Stimulated activated CD8-positive, alpha-beta memory T cell treated with anti-CD3 and anti-CD28 coated beads, Interleukin-12 subunit alpha, Interleukin-12 subunit beta, amount 100 ng/mL, for 4 hours (primary cell): ENCODE measurements around the gene BRD3.

Source experiments
- DNase-seq: peaks from one replicate; pipeline ENCODE4 v3.0.0-alpha.2; 2020; ENCODE audit warnings: low read depth

BRD3 gene

GRCh38 chr9:134066913-134067851 is 644 bp downstream of the BRD3 start:
- peak; percentile 28 for DNase-seq

- no peak for DNase-seq
Measured at GRCh38 chr9:134066526-134066912, 1.3 kb downstream of the BRD3 start.

GRCh38 chr9:134065612-134066419 is 2.0 kb downstream of the BRD3 start:
- peak; percentile 40 for DNase-seq

- no peak for DNase-seq
Measured at GRCh38 chr9:134064711-134065110, 3.1 kb downstream of the BRD3 start.

GRCh38 chr9:134063571-134064450 is 4.0 kb downstream of the BRD3 start:
- no peak for DNase-seq

- no peak for DNase-seq
Measured at GRCh38 chr9:134063088-134063570, 4.7 kb downstream of the BRD3 start.

GRCh38 chr9:134062461-134063087 is 5.3 kb downstream of the BRD3 start:
- no peak for DNase-seq

GRCh38 chr9:134061688-134062371 is 6.0 kb downstream of the BRD3 start:
- no peak for DNase-seq

GRCh38 chr9:134061019-134061687 is 6.7 kb downstream of the BRD3 start:
- DNase-seq = no peak

- no peak for DNase-seq
Measured at GRCh38 chr9:134060546-134060945, 7.3 kb downstream of the BRD3 start.

- no peak for DNase-seq
Measured at GRCh38 chr9:134059661-134060395, 8.0 kb downstream of the BRD3 start.

GRCh38 chr9:134059188-134059641 is 8.6 kb downstream of the BRD3 start:
- no peak for DNase-seq

GRCh38 chr9:134058716-134059115 is 9.1 kb downstream of the BRD3 start:
- no peak for DNase-seq

GRCh38 chr9:134057751-134058701 is 9.8 kb downstream of the BRD3 start:
- no peak for DNase-seq

GRCh38 chr9:134057307-134057657 is 10.5 kb downstream of the BRD3 start:
- no peak for DNase-seq

GRCh38 chr9:134056483-134057306 is 11.1 kb downstream of the BRD3 start:
- no peak for DNase-seq

- no peak for DNase-seq
Measured at GRCh38 chr9:134055981-134056461, 11.8 kb downstream of the BRD3 start.
